Endothelial cell of umbilical vein (primary cell): ENCODE data around the gene FNBP1. TPM values are rescaled to one million over a fixed set of nuclear protein-coding genes. Genes with fewer than 3 reads are reported as not detected.

Experiments used
- BruUV-seq: library from RNA; stranded (reverse); fragments of 400-500 nt; replicated peaks from 2 replicates; lab custom pipeline; 2021; lab: Mats Ljungman, UMichigan
- CTCF ChIA-PET: fragments of 300-600, 350-600 bp; sonication (Branson Sonifier 250); formaldehyde crosslinking; loops from one replicate; lab custom pipeline; 2021; ENCODE audit warnings: antibody characterized with exemption, inconsistent platforms; lab: Charles Lee
- POLR2A ChIA-PET: fragments of 300-600, 350-600 bp; sonication (Branson Sonifier 250); formaldehyde crosslinking; loops from one replicate; lab custom pipeline; 2021; ENCODE audit warnings: antibody characterized with exemption, inconsistent platforms; lab: Charles Lee
- DNase-seq: peaks from one replicate; pipeline ENCODE4 v3.0.0-alpha.2; 2011; ENCODE audit warnings: low read depth, low spot score
- FAIRE-seq: peaks from 2 replicates; lab custom pipeline; 2011; peaks lifted over from hg19 to GRCh38; lab: Jason Lieb, UNC
- H2AFZ ChIP-seq: 2 replicates; pipeline ENCODE4 v1.6.0; 2012; ENCODE audit warnings: low read depth, low read length, control low read depth, inconsistent platforms
- H3K27ac ChIP-seq: 2 replicates; pipeline ENCODE4 v1.5.1; 2011; ENCODE audit warnings: low read depth, mild to moderate bottlenecking, control low read depth, low read length, moderate library complexity; ENCODE audit not compliant: insufficient read depth
- H3K27me3 ChIP-seq, 2 experiments: 2 replicates each; pipeline versions ENCODE4 v1.6.0 to v1.6.1; 2011; ENCODE audit warnings: low read length in 2 of 2, mixed read lengths in 1 of 2; ENCODE audit not compliant: control insufficient read depth in 2 of 2, insufficient read depth in 2 of 2
- H3K36me3 ChIP-seq, 2 experiments: 2 replicates in 1 of 2; 3 replicates in 1 of 2; pipeline ENCODE4 v1.5.1; 2011; ENCODE audit warnings: low read length in 2 of 2, mild to moderate bottlenecking in 1 of 2, moderate library complexity in 1 of 2; ENCODE audit not compliant: control insufficient read depth in 2 of 2, insufficient read depth in 2 of 2; ENCODE audit errors: extremely low read depth in 1 of 2
- H3K4me1 ChIP-seq: 3 replicates; pipeline ENCODE4 v1.5.1; 2011; ENCODE audit warnings: mild to moderate bottlenecking, low read length; ENCODE audit not compliant: control insufficient read depth, insufficient read depth; ENCODE audit errors: extremely low read depth
- H3K4me2 ChIP-seq: 2 replicates; pipeline ENCODE4 v1.6.1; 2011; ENCODE audit warnings: low read length, control low read depth, mixed read lengths; ENCODE audit not compliant: insufficient read depth
- H3K4me3 ChIP-seq, 3 experiments: fragments of 200-600 bp in 1 of 3; sonication (generic), shearing (Covaris generic) in 1 of 3; replicated peaks in 1 of 3; 2 replicates each; pipeline ENCODE4 v1.5.1; 2011 to 2016; ENCODE audit warnings: control low read depth in 3 of 3, low read length in 3 of 3, mild to moderate bottlenecking in 2 of 3, inconsistent platforms in 1 of 3, low read depth in 1 of 3, moderate library complexity in 1 of 3; ENCODE audit not compliant: insufficient read depth in 1 of 3
- H3K79me2 ChIP-seq: 2 replicates; pipeline ENCODE4 v1.6.0; 2012; ENCODE audit warnings: low read length, inconsistent platforms; ENCODE audit not compliant: control insufficient read depth, insufficient read depth
- H3K9ac ChIP-seq: replicated peaks from 2 replicates; pipeline ENCODE3; 2011; ENCODE audit warnings: low read length, control low read depth; ENCODE audit not compliant: insufficient read depth; ENCODE audit errors: extremely low read depth
- H3K9me1 ChIP-seq: replicated peaks from 3 replicates; pipeline ENCODE4 v1.6.0; 2011; ENCODE audit warnings: mild to moderate bottlenecking, low read length; ENCODE audit not compliant: control insufficient read depth, insufficient read depth; ENCODE audit errors: extremely low read depth
- H3K9me3 ChIP-seq: replicated peaks from 2 replicates; pipeline ENCODE4 v1.5.1; 2012; ENCODE audit warnings: low read length, inconsistent platforms; ENCODE audit not compliant: control insufficient read depth, insufficient read depth
- H4K20me1 ChIP-seq: replicated peaks from 2 replicates; pipeline ENCODE3; 2011; ENCODE audit warnings: mild to moderate bottlenecking, low read length; ENCODE audit not compliant: control insufficient read depth, insufficient read depth; ENCODE audit errors: extremely low read depth
- EZH2 ChIP-seq: IDR thresholded peaks from 2 replicates; pipeline ENCODE4 v1.6.1; 2012; ENCODE audit warnings: borderline replicate concordance, low read depth, mild to moderate bottlenecking, moderate library complexity, low read length, inconsistent platforms; ENCODE audit not compliant: severe bottlenecking
- FOS ChIP-seq: IDR thresholded peaks from 2 replicates; pipeline ENCODE4 v1.6.1; 2011; ENCODE audit warnings: mild to moderate bottlenecking, low read length, moderate library complexity, borderline replicate concordance; ENCODE audit not compliant: insufficient read depth
- GATA2 ChIP-seq: IDR thresholded peaks from 2 replicates; pipeline ENCODE4 v1.7.0; 2011; ENCODE audit warnings: low read depth, mild to moderate bottlenecking, moderate library complexity, mixed read lengths, low read length; ENCODE audit not compliant: insufficient read length, insufficient read depth
- JUN ChIP-seq: IDR thresholded peaks from 2 replicates; pipeline ENCODE4 v1.6.1; 2011; ENCODE audit warnings: borderline replicate concordance, low read depth; ENCODE audit not compliant: insufficient read length, insufficient read depth
- MYC ChIP-seq: IDR thresholded peaks from one replicate; pipeline ENCODE4 v1.6.1; 2011; ENCODE audit warnings: mild to moderate bottlenecking, low read depth, low read length
- POLR2A ChIP-seq: IDR thresholded peaks from 2 replicates; pipeline ENCODE4 v1.6.1; 2012; ENCODE audit warnings: low read depth, mild to moderate bottlenecking, control low read depth, low read length
- POLR2AphosphoS5 ChIP-seq: IDR thresholded peaks from 2 replicates; pipeline ENCODE4 v1.6.1; 2012; ENCODE audit warnings: low read depth, mild to moderate bottlenecking, control low read depth, low read length, moderate library complexity; ENCODE audit not compliant: insufficient read depth
- dilution Hi-C: fragments of 300-500 bp; cut with MboI; formaldehyde crosslinking; loops from one replicate; pipeline ENCODE4 v1.15.0; 2019; ENCODE audit warnings: low sequenced_read_pairs; ENCODE audit not compliant: extremely low pct_ligation_motif_present
- intact Hi-C: fragments of 100-400 bp; cut with micrococcal nuclease; formaldehyde crosslinking; loops from one replicate; pipeline ENCODE4 v1.10.0; 2022
- polyA plus RNA-seq, 4 experiments: library from polyadenylated mRNA; depleted of rRNA in 3 of 4; stranded (reverse) in 3 of 4; unstranded in 1 of 4; fragments of >200 nt; gene quantifications; 2 replicates each; pipeline versions ENCODE4 v1.2.1 to v1.2.3, GENCODE V29; 2011 to 2012; ENCODE audit warnings: missing spikeins in 1 of 4
- total RNA-seq: library from RNA; stranded (reverse); gene quantifications from 2 replicates; pipeline ENCODE4 v1.2.3, GENCODE V29; 2021
- TF ChIP-seq, protein P1 (sequence below): IDR thresholded peaks from 2 replicates; pipeline ENCODE4 v1.6.1; 2011; ENCODE audit not compliant: insufficient read depth, insufficient read length
- TF ChIP-seq, protein P2 (sequence below), 2 donors: IDR thresholded peaks; 1 replicate in 1 of 2; 2 replicates in 1 of 2; pipeline ENCODE4 v1.5.1; 2011; ENCODE audit warnings: low read length in 2 of 2, mild to moderate bottlenecking in 2 of 2, moderate library complexity in 2 of 2, control low read depth in 1 of 2, inconsistent platforms in 1 of 2, low read depth in 1 of 2; ENCODE audit not compliant: insufficient read depth in 1 of 2; ENCODE audit errors: extremely low read depth in 1 of 2

The FNBP1 gene
- total and polyA plus RNA-seq, 2 donors (not counting 3 experiments of a cell fraction or from before 2014, with no cell fraction given): 10.9 to 43.9 TPM

DNA sequence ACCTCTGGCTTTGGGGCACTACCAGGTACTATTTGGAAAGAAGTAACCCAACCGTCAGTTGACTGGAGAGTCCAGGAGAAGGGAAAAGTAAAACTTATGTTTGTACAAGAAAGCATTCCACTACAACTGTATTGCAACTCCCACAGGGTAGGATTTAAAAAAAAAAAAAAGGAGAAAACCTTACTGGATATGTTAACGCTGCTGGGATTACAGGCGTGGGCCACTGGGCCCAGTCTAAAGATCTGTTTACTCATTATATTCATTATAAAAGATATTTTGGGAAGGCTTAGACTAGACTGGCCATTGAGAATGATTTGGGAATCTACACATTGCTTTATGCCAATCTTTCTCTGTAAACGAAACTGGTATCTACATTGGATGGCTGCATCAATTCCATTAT is 121.1 kb downstream of the FNBP1 start:
- Histone ChIP-seq H3K79me2 (no peaks in the 10 kb centered on the region), H3K9me3 (no peaks in the 10 kb centered on the region), H3K4me1 (no peaks in the 10 kb centered on the region), H3K36me3 (peaks cover 2 to 7% of the 10 kb centered on the region in 2 experiments), H3K9me1 (no peaks in the 10 kb centered on the region), H3K9ac (no peak overlapping the region), H3K4me2 (no peak overlapping the region), H3K27me3 (no peaks in the 10 kb centered on the region), H3K4me3 (no peak overlapping the region), H4K20me1 (no peaks in the 10 kb centered on the region), H2AFZ (no peak overlapping the region), H3K27ac (no peak overlapping the region)
- BruUV-seq: no TSS peak
- no peak for DNase-seq
- TF ChIP-seq GATA2 (no peak), POLR2AphosphoS5 (no peak), MYC (no peak), JUN (no peak), FOS (no peak), EZH2 (no peak), POLR2A (no peak)
- TF ChIP-seq, protein P1, sequence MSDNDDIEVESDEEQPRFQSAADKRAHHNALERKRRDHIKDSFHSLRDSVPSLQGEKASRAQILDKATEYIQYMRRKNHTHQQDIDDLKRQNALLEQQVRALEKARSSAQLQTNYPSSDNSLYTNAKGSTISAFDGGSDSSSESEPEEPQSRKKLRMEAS: no peak
- TF ChIP-seq, protein P2, sequence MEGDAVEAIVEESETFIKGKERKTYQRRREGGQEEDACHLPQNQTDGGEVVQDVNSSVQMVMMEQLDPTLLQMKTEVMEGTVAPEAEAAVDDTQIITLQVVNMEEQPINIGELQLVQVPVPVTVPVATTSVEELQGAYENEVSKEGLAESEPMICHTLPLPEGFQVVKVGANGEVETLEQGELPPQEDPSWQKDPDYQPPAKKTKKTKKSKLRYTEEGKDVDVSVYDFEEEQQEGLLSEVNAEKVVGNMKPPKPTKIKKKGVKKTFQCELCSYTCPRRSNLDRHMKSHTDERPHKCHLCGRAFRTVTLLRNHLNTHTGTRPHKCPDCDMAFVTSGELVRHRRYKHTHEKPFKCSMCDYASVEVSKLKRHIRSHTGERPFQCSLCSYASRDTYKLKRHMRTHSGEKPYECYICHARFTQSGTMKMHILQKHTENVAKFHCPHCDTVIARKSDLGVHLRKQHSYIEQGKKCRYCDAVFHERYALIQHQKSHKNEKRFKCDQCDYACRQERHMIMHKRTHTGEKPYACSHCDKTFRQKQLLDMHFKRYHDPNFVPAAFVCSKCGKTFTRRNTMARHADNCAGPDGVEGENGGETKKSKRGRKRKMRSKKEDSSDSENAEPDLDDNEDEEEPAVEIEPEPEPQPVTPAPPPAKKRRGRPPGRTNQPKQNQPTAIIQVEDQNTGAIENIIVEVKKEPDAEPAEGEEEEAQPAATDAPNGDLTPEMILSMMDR (IDR thresholded peaks at IDR 0.05; ENCODE audit: extremely low read depth in 1 of 2, insufficient read depth in 1 of 2, low read depth in 1 of 2, low read length in 2 of 2): no peak
- FAIRE-seq: no peak
- dilution Hi-C loops (no loop called here), intact Hi-C loops (no loop called here)
- ChIA-PET POLR2A (no interaction called here), CTCF (no interaction called here)
